ENCODE measurements around the gene HNRNPA1.

HNRNPA1 gene

GRCh38 chr12:54253240-54253639, 27.3 kb upstream of the HNRNPA1 start:
- DNase-seq: no peak
- H3K27ac ChIP-seq (ENCODE audit: insufficient read depth, low read length, poor library complexity, severe bottlenecking): no peak overlapping the region
- no peaks in the 10 kb centered on the region for H3K4me1 ChIP-seq (ENCODE audit: control insufficient read depth, insufficient read depth, low read length, poor library complexity, severe bottlenecking)
- H3K4me3 ChIP-seq (ENCODE audit: insufficient read depth, low read depth, low read length, poor library complexity, severe bottlenecking): no peak overlapping the region
- no peaks in the 10 kb centered on the region for H3K9me3 ChIP-seq (ENCODE audit: control insufficient read depth, low read length)
- H3K27me3 ChIP-seq (replicated peaks; ENCODE audit: control insufficient read depth, insufficient read depth, low read length, poor library complexity, severe bottlenecking): no peaks in the 10 kb centered on the region
- H3K36me3 ChIP-seq (ENCODE audit: control insufficient read depth, insufficient read depth, low read length): peaks cover 23% of the 10 kb centered on the region

DNA sequence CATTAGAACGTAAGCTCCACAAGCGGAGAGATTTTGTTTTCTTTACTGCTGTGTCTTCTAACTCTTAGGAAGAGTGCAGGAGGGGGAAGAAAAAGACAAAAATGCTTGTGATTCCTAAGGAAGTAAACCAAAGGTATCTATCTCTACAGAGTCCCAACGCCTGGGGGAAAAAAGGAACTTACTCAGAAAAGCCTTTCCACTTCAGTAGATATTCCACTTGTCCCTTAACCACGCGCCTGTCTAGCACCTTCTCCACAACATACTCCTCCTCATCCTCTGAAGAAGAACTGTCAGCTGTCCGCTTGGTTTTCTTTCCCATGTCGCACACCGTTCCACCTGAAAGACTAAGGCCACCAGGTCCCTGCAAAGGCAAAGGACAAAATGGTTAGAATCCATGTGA, 23.2 kb upstream of the HNRNPA1 start:
- H3K27ac ChIP-seq (ENCODE audit: insufficient read depth, low read length, poor library complexity, severe bottlenecking): no peak overlapping the region
- DNase-seq: no peak

DNA sequence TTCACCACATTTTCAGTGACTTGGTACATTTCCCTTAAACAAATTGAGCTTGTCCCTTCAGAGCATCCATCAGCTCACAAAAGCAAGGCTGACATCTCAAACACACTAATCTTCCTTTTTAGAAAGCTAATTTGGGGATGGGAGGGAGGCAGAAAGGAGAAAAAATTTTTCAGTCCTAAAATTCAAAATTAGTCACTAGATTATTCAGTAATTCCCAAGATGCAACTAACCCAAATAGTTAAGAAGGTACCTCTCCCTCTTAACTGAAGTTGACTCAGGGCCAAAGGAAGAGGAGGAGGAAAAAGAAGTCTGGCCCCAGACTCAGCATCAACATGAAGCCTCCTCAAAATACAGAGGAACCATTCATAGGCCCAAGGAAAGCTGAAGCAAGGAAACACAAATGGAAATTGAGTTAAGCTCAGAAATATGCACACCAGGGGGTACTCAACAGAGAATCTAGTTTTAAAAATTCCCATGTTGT, 22.3 kb upstream of the HNRNPA1 start:
- H3K4me1 ChIP-seq (ENCODE audit: control insufficient read depth, insufficient read depth, low read length, poor library complexity, severe bottlenecking): peaks cover 8% of the 10 kb centered on the region
- H3K27ac ChIP-seq (ENCODE audit: insufficient read depth, low read length, poor library complexity, severe bottlenecking): no peak overlapping the region
- no peak for DNase-seq
- no peak overlapping the region for H3K4me3 ChIP-seq (ENCODE audit: insufficient read depth, low read depth, low read length, poor library complexity, severe bottlenecking)
- no peaks in the 10 kb centered on the region for H3K9me3 ChIP-seq (ENCODE audit: control insufficient read depth, low read length)
- peaks cover 17% of the 10 kb centered on the region for H3K36me3 ChIP-seq (ENCODE audit: control insufficient read depth, insufficient read depth, low read length)
- H3K27me3 ChIP-seq (replicated peaks; ENCODE audit: control insufficient read depth, insufficient read depth, low read length, poor library complexity, severe bottlenecking): no peaks in the 10 kb centered on the region

More for the DNA sequence above, 23.2 kb upstream of the HNRNPA1 start:
- H3K27me3 ChIP-seq (replicated peaks; ENCODE audit: control insufficient read depth, insufficient read depth, low read length, poor library complexity, severe bottlenecking): no peaks in the 10 kb centered on the region
- no peak overlapping the region for H3K4me3 ChIP-seq (ENCODE audit: insufficient read depth, low read depth, low read length, poor library complexity, severe bottlenecking)
- H3K9me3 ChIP-seq (ENCODE audit: control insufficient read depth, low read length): no peaks in the 10 kb centered on the region
- H3K36me3 ChIP-seq (ENCODE audit: control insufficient read depth, insufficient read depth, low read length): peaks cover 19% of the 10 kb centered on the region
- peaks cover 8% of the 10 kb centered on the region for H3K4me1 ChIP-seq (ENCODE audit: control insufficient read depth, insufficient read depth, low read length, poor library complexity, severe bottlenecking)

DNA sequence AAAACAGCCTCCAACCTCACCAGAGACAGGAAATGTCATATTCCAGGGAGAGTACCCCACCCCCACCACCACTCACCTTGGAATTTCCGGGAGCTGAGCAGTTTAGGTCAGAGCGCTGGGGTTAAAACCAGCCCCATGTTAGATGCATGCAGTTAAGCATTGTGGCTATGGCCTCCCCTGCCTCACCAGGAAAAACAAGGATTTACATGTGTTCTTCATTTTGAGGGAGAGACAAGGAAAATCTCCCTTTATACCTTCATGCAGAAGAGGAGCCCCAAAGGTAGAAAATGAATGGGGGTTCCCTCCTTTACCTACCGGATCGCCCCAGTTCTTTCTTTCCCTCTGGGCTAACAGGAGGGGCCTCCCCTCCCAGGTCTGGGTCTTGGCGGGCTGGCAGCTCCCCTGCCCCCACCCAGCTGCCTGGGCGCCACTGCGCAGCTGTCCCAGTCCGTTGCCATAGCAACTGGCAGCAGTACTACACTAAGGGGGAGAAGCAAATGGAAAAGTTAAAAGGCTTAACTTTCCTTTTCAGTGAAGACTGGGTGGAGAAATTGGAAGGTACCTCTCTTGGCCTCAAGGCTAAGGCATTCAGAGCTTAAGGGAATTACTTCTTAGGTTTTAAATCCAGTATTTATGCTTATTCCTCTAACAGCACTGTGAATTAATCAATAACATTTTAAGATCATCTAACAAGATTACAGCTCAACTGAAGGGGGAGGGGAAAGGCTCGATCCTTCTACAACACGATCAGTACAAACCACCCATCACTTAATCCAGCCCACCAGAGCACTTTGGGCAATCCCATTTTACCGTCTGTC, 21.1 kb upstream of the HNRNPA1 start:
- Histone ChIP-seq H3K36me3 (ENCODE audit: control insufficient read depth, insufficient read depth, low read length) (peaks cover 16% of the 10 kb centered on the region), H3K27ac (ENCODE audit: insufficient read depth, low read length, poor library complexity, severe bottlenecking) (no peak overlapping the region), H3K27me3 (replicated peaks; ENCODE audit: control insufficient read depth, insufficient read depth, low read length, poor library complexity, severe bottlenecking) (no peaks in the 10 kb centered on the region), H3K4me3 (ENCODE audit: insufficient read depth, low read depth, low read length, poor library complexity, severe bottlenecking) (no peak overlapping the region), H3K9me3 (ENCODE audit: control insufficient read depth, low read length) (no peaks in the 10 kb centered on the region), H3K4me1 (ENCODE audit: control insufficient read depth, insufficient read depth, low read length, poor library complexity, severe bottlenecking) (peaks cover 8% of the 10 kb centered on the region)
- DNase-seq: no peak

DNA sequence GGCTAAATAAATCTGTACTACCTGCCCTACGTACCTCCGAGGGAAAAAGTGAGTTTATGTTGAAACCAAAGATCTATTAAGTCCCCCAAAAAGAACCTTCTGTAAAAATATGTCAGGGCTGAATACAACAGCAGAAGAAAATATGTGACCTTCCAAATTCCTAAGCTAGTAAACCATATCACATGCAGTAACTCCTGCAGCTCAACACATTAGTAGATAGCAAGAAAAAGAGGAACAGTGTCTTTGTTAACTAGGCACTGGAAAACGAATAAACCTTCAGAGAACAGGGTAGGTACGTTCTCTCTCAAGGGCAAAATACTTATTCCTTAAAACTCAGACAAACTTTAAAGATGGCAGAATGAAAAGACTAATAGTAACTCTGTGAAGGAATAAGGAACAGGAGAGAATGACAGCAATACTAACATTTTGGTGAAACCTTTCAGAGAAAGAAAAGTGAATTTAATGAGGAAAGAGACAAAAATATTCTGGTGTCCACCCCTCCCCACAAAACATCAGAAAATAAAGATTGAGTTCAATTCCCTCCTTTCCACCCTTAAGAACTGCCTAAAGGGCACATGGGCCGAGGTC, 18.6 kb upstream of the HNRNPA1 start:
- Histone ChIP-seq H3K36me3 (ENCODE audit: control insufficient read depth, insufficient read depth, low read length) (peaks cover 4% of the 10 kb centered on the region), H3K9me3 (ENCODE audit: control insufficient read depth, low read length) (no peaks in the 10 kb centered on the region), H3K4me1 (ENCODE audit: control insufficient read depth, insufficient read depth, low read length, poor library complexity, severe bottlenecking) (peaks cover 8% of the 10 kb centered on the region), H3K27ac (ENCODE audit: insufficient read depth, low read length, poor library complexity, severe bottlenecking) (no peak overlapping the region), H3K27me3 (replicated peaks; ENCODE audit: control insufficient read depth, insufficient read depth, low read length, poor library complexity, severe bottlenecking) (no peaks in the 10 kb centered on the region), H3K4me3 (ENCODE audit: insufficient read depth, low read depth, low read length, poor library complexity, severe bottlenecking) (no peak overlapping the region)
- no peak for DNase-seq

- Histone ChIP-seq H3K9me3 (ENCODE audit: control insufficient read depth, low read length) (no peaks in the 10 kb centered on the region), H3K27ac (ENCODE audit: insufficient read depth, low read length, poor library complexity, severe bottlenecking) (no peak overlapping the region), H3K27me3 (replicated peaks; ENCODE audit: control insufficient read depth, insufficient read depth, low read length, poor library complexity, severe bottlenecking) (no peaks in the 10 kb centered on the region), H3K4me1 (ENCODE audit: control insufficient read depth, insufficient read depth, low read length, poor library complexity, severe bottlenecking) (peaks cover 8% of the 10 kb centered on the region), H3K4me3 (ENCODE audit: insufficient read depth, low read depth, low read length, poor library complexity, severe bottlenecking) (no peak overlapping the region), H3K36me3 (ENCODE audit: control insufficient read depth, insufficient read depth, low read length) (no peaks in the 10 kb centered on the region)
- no peak for DNase-seq
Measured at GRCh38 chr12:54262403-54262925, 18.1 kb upstream of the HNRNPA1 start.

DNA sequence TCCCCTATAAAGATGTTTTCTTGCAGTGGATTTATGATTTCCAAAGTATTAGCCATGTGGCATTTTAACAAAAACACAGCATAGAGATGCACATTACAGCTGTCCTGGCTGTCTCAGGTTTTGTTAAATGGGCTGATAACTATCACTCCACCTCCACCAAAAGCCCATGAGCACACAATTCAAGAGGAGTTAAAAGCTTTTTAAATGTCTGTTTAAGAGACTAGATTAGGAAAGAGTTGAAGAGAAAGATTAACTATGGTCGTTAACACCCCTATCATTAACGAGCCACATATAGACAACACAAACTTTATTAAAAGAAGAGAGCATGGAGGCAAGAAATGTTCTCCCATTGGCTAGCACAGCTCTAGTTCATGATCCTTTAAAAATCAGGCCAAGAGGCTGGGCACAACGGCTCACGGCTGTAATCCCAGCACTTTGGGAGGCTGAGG, 15.1 kb upstream of the HNRNPA1 start:
- H3K36me3 ChIP-seq (ENCODE audit: control insufficient read depth, insufficient read depth, low read length): no peaks in the 10 kb centered on the region
- DNase-seq: no peak
- H3K27ac ChIP-seq (ENCODE audit: insufficient read depth, low read length, poor library complexity, severe bottlenecking): no peak overlapping the region
- no peaks in the 10 kb centered on the region for H3K4me1 ChIP-seq (ENCODE audit: control insufficient read depth, insufficient read depth, low read length, poor library complexity, severe bottlenecking)
- no peak overlapping the region for H3K4me3 ChIP-seq (ENCODE audit: insufficient read depth, low read depth, low read length, poor library complexity, severe bottlenecking)
- no peaks in the 10 kb centered on the region for H3K9me3 ChIP-seq (ENCODE audit: control insufficient read depth, low read length)
- H3K27me3 ChIP-seq (replicated peaks; ENCODE audit: control insufficient read depth, insufficient read depth, low read length, poor library complexity, severe bottlenecking): no peaks in the 10 kb centered on the region

GRCh38 chr12:54266852-54267251, 13.7 kb upstream of the HNRNPA1 start:
- Histone ChIP-seq H3K36me3 (ENCODE audit: control insufficient read depth, insufficient read depth, low read length) (no peaks in the 10 kb centered on the region), H3K4me1 (ENCODE audit: control insufficient read depth, insufficient read depth, low read length, poor library complexity, severe bottlenecking) (no peaks in the 10 kb centered on the region), H3K4me3 (ENCODE audit: insufficient read depth, low read depth, low read length, poor library complexity, severe bottlenecking) (no peak overlapping the region), H3K27me3 (replicated peaks; ENCODE audit: control insufficient read depth, insufficient read depth, low read length, poor library complexity, severe bottlenecking) (no peaks in the 10 kb centered on the region), H3K9me3 (ENCODE audit: control insufficient read depth, low read length) (no peaks in the 10 kb centered on the region), H3K27ac (ENCODE audit: insufficient read depth, low read length, poor library complexity, severe bottlenecking) (no peak overlapping the region)
- no peak for DNase-seq

DNA sequence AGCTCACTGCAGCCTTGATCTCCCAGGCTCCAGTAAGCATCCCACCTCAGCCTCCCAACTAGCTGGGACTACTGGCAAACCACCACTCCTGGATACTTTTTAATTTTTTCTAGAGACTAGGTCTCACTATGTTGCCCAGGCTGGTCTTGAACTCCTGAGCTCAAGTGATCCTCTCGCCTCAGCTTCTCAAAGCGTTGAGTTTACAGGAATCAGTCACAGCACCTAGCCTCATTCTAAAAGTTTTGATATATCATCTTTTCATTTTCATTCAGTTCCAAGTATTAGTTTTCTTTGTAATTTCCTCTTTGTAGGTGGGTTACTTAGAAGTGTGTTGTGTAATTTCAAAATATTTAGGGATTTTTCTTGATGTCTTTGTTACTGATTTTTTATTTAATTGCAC, 10.2 kb upstream of the HNRNPA1 start:
- DNase-seq: no peak

GRCh38 chr12:54272214-54272613, 8.3 kb upstream of the HNRNPA1 start:
- Histone ChIP-seq H3K27me3 (replicated peaks; ENCODE audit: control insufficient read depth, insufficient read depth, low read length, poor library complexity, severe bottlenecking) (no peaks in the 10 kb centered on the region), H3K9me3 (ENCODE audit: control insufficient read depth, low read length) (no peaks in the 10 kb centered on the region), H3K36me3 (ENCODE audit: control insufficient read depth, insufficient read depth, low read length) (peaks cover 9% of the 10 kb centered on the region), H3K4me3 (ENCODE audit: insufficient read depth, low read depth, low read length, poor library complexity, severe bottlenecking) (no peak overlapping the region), H3K27ac (ENCODE audit: insufficient read depth, low read length, poor library complexity, severe bottlenecking) (no peak overlapping the region), H3K4me1 (ENCODE audit: control insufficient read depth, insufficient read depth, low read length, poor library complexity, severe bottlenecking) (no peaks in the 10 kb centered on the region)
- DNase-seq: no peak

More for the DNA sequence above, 10.2 kb upstream of the HNRNPA1 start:
- no peaks in the 10 kb centered on the region for H3K27me3 ChIP-seq (replicated peaks; ENCODE audit: control insufficient read depth, insufficient read depth, low read length, poor library complexity, severe bottlenecking)
- no peak overlapping the region for H3K27ac ChIP-seq (ENCODE audit: insufficient read depth, low read length, poor library complexity, severe bottlenecking)
- no peaks in the 10 kb centered on the region for H3K9me3 ChIP-seq (ENCODE audit: control insufficient read depth, low read length)
- peaks cover 9% of the 10 kb centered on the region for H3K36me3 ChIP-seq (ENCODE audit: control insufficient read depth, insufficient read depth, low read length)
- H3K4me1 ChIP-seq (ENCODE audit: control insufficient read depth, insufficient read depth, low read length, poor library complexity, severe bottlenecking): no peaks in the 10 kb centered on the region
- no peak overlapping the region for H3K4me3 ChIP-seq (ENCODE audit: insufficient read depth, low read depth, low read length, poor library complexity, severe bottlenecking)

Measured in effector memory CD4-positive, alpha-beta T cell (primary cell).